Parathyroid adenoma (tissue), 2 donors: ENCODE measurements around the gene TNKS1BP1.

Experiments
- H2AFZ ChIP-seq: fragments of 300-600 bp; sonication (generic); one replicate; pipeline ENCODE4 v1.7.0; 2017; ENCODE audit warnings: antibody characterized with exemption, mild to moderate bottlenecking
- H3K27ac ChIP-seq: fragments of 300-600 bp; sonication (generic); one replicate; pipeline ENCODE4 v1.7.0; 2017
- H3K27me3 ChIP-seq: fragments of 300-600 bp; sonication (generic); one replicate; pipeline ENCODE4 v1.7.0; 2017; ENCODE audit warnings: low read length; ENCODE audit not compliant: control insufficient read depth, insufficient read depth
- H3K36me3 ChIP-seq: fragments of 300-600 bp; sonication (generic); one replicate; pipeline ENCODE4 v1.7.0; 2017; ENCODE audit warnings: low read length; ENCODE audit not compliant: control insufficient read depth, insufficient read depth
- H3K4me1 ChIP-seq: fragments of 300-600 bp; sonication (generic); one replicate; pipeline ENCODE4 v1.7.0; 2017; ENCODE audit warnings: control low read depth
- H3K4me2 ChIP-seq: fragments of 300-600 bp; sonication (generic); one replicate; pipeline ENCODE4 v1.7.0; 2017; ENCODE audit warnings: low read length
- H3K4me3 ChIP-seq: fragments of 300-600 bp; sonication (generic); one replicate; pipeline ENCODE4 v1.7.0; 2017; ENCODE audit warnings: low read depth, low read length
- H3K79me2 ChIP-seq: fragments of 300-600 bp; sonication (generic); one replicate; pipeline ENCODE4 v1.7.0; 2017; ENCODE audit warnings: control low read depth
- H3K9ac ChIP-seq: fragments of 300-600 bp; sonication (generic); one replicate; pipeline ENCODE4 v1.7.0; 2017; ENCODE audit warnings: mild to moderate bottlenecking
- H3K9me3 ChIP-seq: fragments of 300-600 bp; sonication (generic); one replicate; pipeline ENCODE4 v1.7.0; 2017; ENCODE audit warnings: low read length; ENCODE audit not compliant: control insufficient read depth
- TF ChIP-seq, protein P1 (sequence below): fragments of 300-600 bp; sonication (generic); IDR thresholded peaks from one replicate; pipeline ENCODE4 v1.7.0; 2017; ENCODE audit warnings: antibody characterized with exemption, mild to moderate bottlenecking
- donor health status: primary hyperparathyroidism.

Gene TNKS1BP1

DNA sequence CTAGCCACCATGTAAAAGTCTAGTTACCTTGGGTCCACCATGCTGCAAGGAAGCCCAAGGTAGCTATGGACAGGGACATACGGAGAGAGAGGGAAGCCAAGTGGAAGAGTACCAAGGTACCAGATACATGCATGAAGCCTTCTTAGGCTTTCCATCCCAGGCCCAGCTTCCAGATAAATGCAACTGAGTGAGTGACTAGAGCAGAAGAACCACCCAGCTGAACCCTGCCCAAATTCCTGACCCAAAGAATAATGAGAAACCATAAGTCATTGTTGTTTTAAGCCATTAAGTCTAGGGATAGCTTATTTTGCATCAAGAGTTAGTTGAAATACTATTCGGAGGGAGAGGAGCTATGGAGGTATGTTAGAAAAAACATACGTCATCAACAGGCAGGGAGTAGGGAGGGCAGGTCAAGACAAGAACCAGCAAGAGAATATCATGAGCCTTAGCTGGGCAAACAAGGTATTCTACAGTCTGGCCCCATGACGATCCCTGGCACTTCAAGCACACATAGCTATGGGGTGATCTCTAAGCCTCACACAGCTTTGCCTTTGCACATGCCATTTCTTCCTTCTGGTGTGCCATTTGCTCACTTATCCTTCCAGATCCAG is 51.2 kb downstream of the TNKS1BP1 start:
- H2AFZ ChIP-seq: no peak overlapping the region
- no peaks in the 10 kb centered on the region for H3K36me3 ChIP-seq
- no peak overlapping the region for H3K9ac ChIP-seq
- H3K4me3 ChIP-seq: no peak overlapping the region
- H3K27ac ChIP-seq: no peak overlapping the region
- no peaks in the 10 kb centered on the region for H3K9me3 ChIP-seq
- H3K27me3 ChIP-seq: no peaks in the 10 kb centered on the region
- H3K4me2 ChIP-seq: no peak overlapping the region
- H3K79me2 ChIP-seq: no peaks in the 10 kb centered on the region
- peaks cover 11% of the 10 kb centered on the region for H3K4me1 ChIP-seq
- TF ChIP-seq, protein P1, sequence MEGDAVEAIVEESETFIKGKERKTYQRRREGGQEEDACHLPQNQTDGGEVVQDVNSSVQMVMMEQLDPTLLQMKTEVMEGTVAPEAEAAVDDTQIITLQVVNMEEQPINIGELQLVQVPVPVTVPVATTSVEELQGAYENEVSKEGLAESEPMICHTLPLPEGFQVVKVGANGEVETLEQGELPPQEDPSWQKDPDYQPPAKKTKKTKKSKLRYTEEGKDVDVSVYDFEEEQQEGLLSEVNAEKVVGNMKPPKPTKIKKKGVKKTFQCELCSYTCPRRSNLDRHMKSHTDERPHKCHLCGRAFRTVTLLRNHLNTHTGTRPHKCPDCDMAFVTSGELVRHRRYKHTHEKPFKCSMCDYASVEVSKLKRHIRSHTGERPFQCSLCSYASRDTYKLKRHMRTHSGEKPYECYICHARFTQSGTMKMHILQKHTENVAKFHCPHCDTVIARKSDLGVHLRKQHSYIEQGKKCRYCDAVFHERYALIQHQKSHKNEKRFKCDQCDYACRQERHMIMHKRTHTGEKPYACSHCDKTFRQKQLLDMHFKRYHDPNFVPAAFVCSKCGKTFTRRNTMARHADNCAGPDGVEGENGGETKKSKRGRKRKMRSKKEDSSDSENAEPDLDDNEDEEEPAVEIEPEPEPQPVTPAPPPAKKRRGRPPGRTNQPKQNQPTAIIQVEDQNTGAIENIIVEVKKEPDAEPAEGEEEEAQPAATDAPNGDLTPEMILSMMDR: no peak

DNA sequence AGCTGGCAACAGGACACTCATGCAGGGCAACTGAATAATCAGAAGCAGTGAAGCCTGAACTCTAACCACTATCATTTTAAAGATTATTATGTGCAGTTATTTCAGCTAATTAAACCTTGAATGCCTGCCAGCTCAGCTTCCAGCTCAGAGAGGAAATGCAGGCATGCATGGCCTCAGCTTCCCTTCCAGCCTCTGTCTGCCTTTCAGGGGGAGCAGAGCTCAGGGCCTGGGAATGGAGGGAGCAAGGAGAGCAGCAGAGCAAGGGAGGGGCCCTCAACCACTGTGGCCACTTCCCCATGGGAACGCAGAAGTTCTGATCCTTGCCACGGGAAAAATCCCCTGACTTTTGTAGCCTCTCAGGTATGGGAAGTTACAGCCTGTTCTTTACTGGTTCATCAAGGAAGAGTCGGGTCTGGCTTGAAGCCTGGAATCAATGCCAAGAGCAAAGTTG is 55.2 kb downstream of the TNKS1BP1 start:
- no peak overlapping the region for H3K4me3 ChIP-seq
- H3K4me2 ChIP-seq: no peak overlapping the region
- no peaks in the 10 kb centered on the region for H3K9me3 ChIP-seq
- no peak overlapping the region for H2AFZ ChIP-seq
- H3K9ac ChIP-seq: no peak overlapping the region
- H3K79me2 ChIP-seq: no peaks in the 10 kb centered on the region
- H3K27ac ChIP-seq: no peak overlapping the region
- TF ChIP-seq, protein P1: no peak
- H3K27me3 ChIP-seq: no peaks in the 10 kb centered on the region
- peaks cover 2% of the 10 kb centered on the region for H3K4me1 ChIP-seq
- no peaks in the 10 kb centered on the region for H3K36me3 ChIP-seq

DNA sequence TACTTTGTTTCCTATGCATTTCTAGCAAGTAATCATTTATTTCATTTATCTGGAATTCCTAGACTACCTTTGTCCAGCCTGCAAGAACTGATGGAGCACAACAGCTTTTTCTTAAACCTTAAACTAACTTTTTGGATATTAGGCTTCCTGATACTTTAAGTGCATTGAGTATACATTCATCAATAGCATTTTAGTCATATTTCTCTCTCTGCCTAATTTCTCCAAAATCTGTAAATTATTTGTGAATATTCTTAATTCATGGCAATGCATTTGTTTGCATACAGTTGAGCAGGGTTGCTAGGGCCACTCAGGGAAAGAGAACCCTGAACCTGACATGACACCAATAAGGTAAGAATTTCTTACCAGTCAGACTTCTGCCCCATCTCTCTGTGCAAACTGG is 58.6 kb downstream of the TNKS1BP1 start:
- Histone ChIP-seq H3K27me3 (no peaks in the 10 kb centered on the region), H3K79me2 (no peaks in the 10 kb centered on the region), H3K4me1 (peaks cover 2% of the 10 kb centered on the region), H3K36me3 (no peaks in the 10 kb centered on the region), H3K27ac (no peak overlapping the region), H3K4me3 (no peak overlapping the region), H3K4me2 (no peak overlapping the region), H2AFZ (no peak overlapping the region), H3K9me3 (no peaks in the 10 kb centered on the region), H3K9ac (no peak overlapping the region)
- TF ChIP-seq, protein P1: no peak

DNA sequence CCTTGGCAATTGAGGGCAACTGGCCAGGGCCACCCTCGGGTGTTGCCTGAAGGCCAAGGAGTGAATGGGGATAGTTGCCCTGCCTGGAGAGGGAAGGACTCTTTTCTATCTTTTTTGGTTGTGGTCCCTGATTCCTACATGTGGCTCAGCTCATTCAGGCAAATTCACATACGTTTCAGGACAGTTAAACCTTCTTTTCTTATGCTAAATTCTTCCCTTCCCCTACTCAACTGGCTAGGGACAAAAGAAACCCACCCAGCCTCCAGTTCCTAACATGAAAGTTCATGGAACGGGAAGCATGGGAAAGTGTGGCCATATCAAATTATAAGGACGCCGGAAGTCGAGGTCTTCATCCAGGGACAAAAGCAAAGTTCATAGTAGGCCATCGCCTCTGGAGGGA is 61.4 kb downstream of the TNKS1BP1 start:
- Histone ChIP-seq H3K27me3 (no peaks in the 10 kb centered on the region), H3K4me3 (no peak overlapping the region), H3K4me2 (no peak overlapping the region), H3K9ac (no peak overlapping the region), H3K79me2 (no peaks in the 10 kb centered on the region), H2AFZ (no peak overlapping the region), H3K9me3 (no peaks in the 10 kb centered on the region), H3K4me1 (no peaks in the 10 kb centered on the region), H3K36me3 (no peaks in the 10 kb centered on the region), H3K27ac (no peak overlapping the region)
- TF ChIP-seq, protein P1: no peak

DNA sequence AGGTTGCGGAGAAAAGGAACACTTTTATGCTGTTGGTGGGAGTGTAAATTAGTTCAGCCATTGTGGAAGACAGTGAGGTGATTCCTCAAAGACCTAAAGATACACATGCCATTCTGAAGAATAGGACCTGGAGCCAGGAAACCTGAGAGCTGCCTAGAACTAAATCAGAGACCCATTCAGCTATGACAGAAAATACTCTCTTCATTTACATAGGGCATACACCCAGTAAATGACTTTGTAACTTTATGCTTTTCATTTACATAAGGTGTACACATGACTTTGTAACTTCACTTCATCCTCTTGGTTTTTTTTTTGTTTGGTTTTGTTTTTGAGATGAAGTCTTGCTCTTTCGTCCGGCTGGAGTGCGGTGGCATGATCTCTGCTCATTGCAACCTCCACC is 62.6 kb downstream of the TNKS1BP1 start:
- no peak overlapping the region for H3K27ac ChIP-seq
- H3K9ac ChIP-seq: no peak overlapping the region
- no peaks in the 10 kb centered on the region for H3K9me3 ChIP-seq
- no peak overlapping the region for H2AFZ ChIP-seq
- no peaks in the 10 kb centered on the region for H3K27me3 ChIP-seq
- TF ChIP-seq, protein P1: no peak
- H3K36me3 ChIP-seq: no peaks in the 10 kb centered on the region
- no peaks in the 10 kb centered on the region for H3K4me1 ChIP-seq
- H3K4me3 ChIP-seq: no peak overlapping the region
- no peak overlapping the region for H3K4me2 ChIP-seq
- H3K79me2 ChIP-seq: no peaks in the 10 kb centered on the region
